Measurements from ENCODE around the gene NAGPA.

- no peak for TF ChIP-seq CTCF (IDR thresholded peaks at IDR 0.05)
- TF ChIP-seq POLR2A (IDR thresholded peaks at IDR 0.05), result no peak
Measured at GRCh38 chr16:4989391-4990006, 44.2 kb downstream of the NAGPA start.
